ENCODE data around the gene KCNIP1. TPM values are rescaled to one million over a fixed set of nuclear protein-coding genes. Genes with fewer than 3 reads are reported as not detected.
A peak's percentile ranks its signal among the peaks of the same experiment; 100 is the strongest.

The KCNIP1 gene
- total RNA-seq, 1 donor from 2014 or later = 5.3 TPM

GRCh38 chr5:170632266-170632984 lies 128.6 kb downstream of the KCNIP1 start:
- H3K36me3 Mint-ChIP-seq = no peaks in the 10 kb centered on the region
- no peak for TF ChIP-seq CTCF (conservative IDR thresholded peaks at IDR 0.05)
- H3K27ac Mint-ChIP-seq = no peak overlapping the region
- peak overlapping the region; percentile 89 for H3K4me3 Mint-ChIP-seq
- H3K27me3 Mint-ChIP-seq = peaks cover 35% of the 10 kb centered on the region
- no peaks in the 10 kb centered on the region for H3K9me3 Mint-ChIP-seq
- DNase-seq (ENCODE audit: extremely low spot score, unreplicated experiment) = no peak
- H3K4me1 Mint-ChIP-seq (ENCODE audit: unreplicated experiment) = peaks cover 28% of the 10 kb centered on the region

- peak; percentile 99 for TF ChIP-seq CTCF (conservative IDR thresholded peaks at IDR 0.05)
- Mint-ChIP-seq H3K27ac (peak overlapping the region; percentile 85), H3K27me3 (peaks cover 37% of the 10 kb centered on the region), H3K9me3 (no peaks in the 10 kb centered on the region), H3K4me1 (ENCODE audit: unreplicated experiment) (peaks cover 28% of the 10 kb centered on the region), H3K4me3 (peak overlapping the region; percentile 89), H3K36me3 (no peaks in the 10 kb centered on the region)
- peak; percentile 90 for DNase-seq (ENCODE audit: extremely low spot score, unreplicated experiment)
These were observed 129.1 kb downstream of the KCNIP1 start for GRCh38 chr5:170632985-170633234.

- Mint-ChIP-seq H3K36me3 (no peaks in the 10 kb centered on the region), H3K27me3 (peaks cover 34% of the 10 kb centered on the region), H3K4me3 (peak overlapping the region; percentile 89), H3K27ac (peak overlapping the region; percentile 85), H3K9me3 (no peaks in the 10 kb centered on the region), H3K4me1 (ENCODE audit: unreplicated experiment) (peaks cover 26% of the 10 kb centered on the region)
- TF ChIP-seq CTCF (conservative IDR thresholded peaks at IDR 0.05) = peak; percentile 13
- no peak for DNase-seq (ENCODE audit: extremely low spot score, unreplicated experiment)
These were observed 129.6 kb downstream of the KCNIP1 start for GRCh38 chr5:170633235-170634081.

- Mint-ChIP-seq H3K36me3 (no peaks in the 10 kb centered on the region), H3K9me3 (no peaks in the 10 kb centered on the region), H3K27ac (peak overlapping the region; percentile 85), H3K27me3 (peaks cover 33% of the 10 kb centered on the region), H3K4me3 (peak overlapping the region; percentile 71), H3K4me1 (ENCODE audit: unreplicated experiment) (peaks cover 24% of the 10 kb centered on the region)
- no peak for TF ChIP-seq CTCF (conservative IDR thresholded peaks at IDR 0.05)
- DNase-seq (ENCODE audit: extremely low spot score, unreplicated experiment) = no peak
These were observed 130.6 kb downstream of the KCNIP1 start for GRCh38 chr5:170634256-170634990.

- TF ChIP-seq CTCF (conservative IDR thresholded peaks at IDR 0.05) = no peak
- no peaks in the 10 kb centered on the region for H3K9me3 Mint-ChIP-seq
- no peak overlapping the region for H3K27ac Mint-ChIP-seq
- H3K36me3 Mint-ChIP-seq = no peaks in the 10 kb centered on the region
- no peak overlapping the region for H3K4me3 Mint-ChIP-seq
- H3K4me1 Mint-ChIP-seq (ENCODE audit: unreplicated experiment) = peaks cover 24% of the 10 kb centered on the region
- peaks cover 31% of the 10 kb centered on the region for H3K27me3 Mint-ChIP-seq
- DNase-seq (ENCODE audit: extremely low spot score, unreplicated experiment) = no peak
These were observed 131.9 kb downstream of the KCNIP1 start for GRCh38 chr5:170635706-170636105.

All from type B pancreatic cell (in vitro differentiated cells).